GM18508 (cell line): ENCODE results near the gene KNDC1.
"Not testable (repeated sequence)": the region's sequence is repeated elsewhere in the genome, so short reads cannot be mapped to it uniquely, and the experiment has no call there.

Source experiments
- ATAC-seq: cut with Tn5 transposase; IDR thresholded peaks from one replicate; pipeline ENCODE4 v1.9.1; 2021; ENCODE audit warnings: moderate number of reproducible peaks; ENCODE audit not compliant: insufficient read depth, unreplicated experiment

The KNDC1 gene

DNA sequence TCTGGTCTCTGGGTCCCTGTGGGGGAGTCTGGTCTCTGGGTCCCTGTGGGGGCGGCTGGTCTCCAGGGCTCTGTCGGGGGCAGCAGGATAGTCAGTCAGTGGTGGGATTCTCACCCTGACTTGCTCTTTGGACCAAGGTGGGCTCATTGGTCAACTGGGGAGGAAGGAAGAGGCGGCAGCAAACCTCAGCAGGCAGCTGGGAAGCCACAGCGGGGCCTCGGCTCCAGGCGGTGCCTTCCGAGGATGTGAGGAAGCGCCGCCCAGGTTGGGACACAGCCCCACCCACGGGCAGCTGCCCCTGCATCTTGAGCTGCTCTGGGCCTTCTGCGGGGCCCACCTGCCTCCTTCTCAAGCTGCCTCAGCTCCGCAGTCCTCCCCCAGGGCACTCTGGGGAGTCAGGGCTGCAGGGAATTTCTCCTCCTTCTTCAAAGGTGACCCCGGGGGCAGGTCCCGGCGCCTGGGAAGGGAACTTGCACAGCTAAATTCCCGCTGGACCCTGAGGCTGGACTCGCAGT lies 20.4 kb upstream of the KNDC1 start:
- no peak for ATAC-seq

DNA sequence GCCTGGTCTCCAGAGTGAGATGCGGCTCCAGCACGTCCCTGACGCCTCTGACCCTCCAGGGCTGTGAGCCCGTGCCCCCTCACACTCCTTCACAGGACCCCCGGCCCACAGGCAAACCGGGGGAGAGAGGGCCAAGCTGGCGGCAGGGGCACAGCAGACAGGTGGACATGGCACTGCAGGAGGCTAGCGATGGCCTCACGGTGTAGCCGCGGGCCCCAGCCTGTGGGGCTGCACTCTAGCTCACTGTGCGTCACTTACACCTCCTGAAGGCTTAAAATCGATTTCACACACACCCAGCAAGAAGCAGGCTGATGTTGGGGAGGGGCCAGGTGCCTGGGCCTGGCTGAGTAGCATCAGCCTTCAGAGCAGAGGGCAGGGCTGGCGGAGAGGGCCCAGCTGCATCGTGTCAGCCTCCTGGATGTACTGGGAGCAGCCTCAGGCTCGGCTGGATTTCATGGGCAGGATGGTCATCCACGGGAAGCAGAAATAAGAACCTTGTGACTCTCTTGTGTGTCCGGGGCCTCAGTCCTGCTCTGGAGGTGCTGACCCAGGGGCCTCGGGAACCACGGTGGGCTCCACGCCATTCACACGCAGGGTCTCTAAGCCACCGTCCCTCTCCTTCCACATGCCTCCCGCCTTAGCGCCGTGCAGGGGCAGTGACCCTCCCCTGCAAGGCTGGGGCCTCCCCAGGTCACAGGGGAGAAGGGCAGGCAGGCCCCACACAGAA lies 19.4 kb upstream of the KNDC1 start:
- ATAC-seq = no peak

DNA sequence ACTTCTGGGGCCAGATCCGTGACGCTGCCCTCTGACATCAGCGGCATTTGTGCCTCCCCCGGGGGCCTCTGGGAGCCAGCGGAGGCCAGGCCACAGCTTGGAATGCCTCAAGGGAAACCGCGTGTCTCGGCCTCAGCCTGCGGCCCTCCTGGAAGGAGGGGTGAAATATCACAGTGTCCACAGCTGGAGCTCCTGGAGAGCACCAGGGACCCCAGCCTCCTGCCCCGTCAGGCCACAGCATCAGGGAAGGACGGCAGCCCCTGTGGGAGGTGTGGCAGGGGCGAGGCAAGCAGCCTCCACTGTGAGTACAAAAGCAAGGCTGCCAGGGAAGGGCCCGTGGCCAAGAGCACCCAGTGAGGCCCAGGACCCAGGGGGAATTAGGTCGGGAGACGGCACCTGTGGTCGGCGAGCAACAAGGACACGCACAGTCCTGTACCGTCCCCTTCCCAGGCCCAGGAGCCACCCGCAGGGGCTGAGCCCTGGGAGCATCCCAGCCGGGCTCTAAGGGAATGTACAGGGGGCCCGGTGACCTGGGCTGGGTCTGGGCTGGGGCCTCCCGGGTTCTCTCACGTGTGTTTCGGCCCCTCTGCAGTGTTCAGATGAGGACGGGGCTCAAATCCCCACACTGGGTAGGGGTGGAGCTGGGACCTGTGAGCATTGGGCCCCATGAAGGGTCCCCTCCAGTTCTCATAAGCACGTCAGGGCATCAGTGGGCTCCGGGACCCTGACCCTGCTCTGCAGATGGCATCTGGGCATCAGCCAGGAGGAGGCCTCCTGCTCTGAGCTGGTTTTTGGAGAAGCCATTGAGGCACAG lies 18.7 kb upstream of the KNDC1 start:
- ATAC-seq = no peak

DNA sequence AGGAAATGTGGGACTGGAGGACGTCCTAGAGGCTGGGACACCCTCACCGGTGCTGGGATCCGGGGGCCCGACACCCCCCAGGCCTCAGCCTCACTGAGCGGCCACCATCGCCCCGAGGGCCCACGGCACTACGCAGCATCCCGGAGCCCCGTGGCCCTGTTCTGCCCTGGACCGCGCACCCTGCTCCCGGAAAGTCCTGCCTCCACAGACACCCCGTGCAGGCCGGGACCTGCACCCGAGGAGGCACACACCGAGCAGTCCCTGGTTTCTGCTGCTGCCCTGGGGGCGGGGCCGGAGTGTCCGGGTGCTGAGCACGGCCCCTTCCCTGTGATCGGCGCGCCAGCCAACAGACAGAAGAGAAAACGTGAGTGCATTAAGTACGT lies 18.1 kb upstream of the KNDC1 start:
- ATAC-seq = no peak

DNA sequence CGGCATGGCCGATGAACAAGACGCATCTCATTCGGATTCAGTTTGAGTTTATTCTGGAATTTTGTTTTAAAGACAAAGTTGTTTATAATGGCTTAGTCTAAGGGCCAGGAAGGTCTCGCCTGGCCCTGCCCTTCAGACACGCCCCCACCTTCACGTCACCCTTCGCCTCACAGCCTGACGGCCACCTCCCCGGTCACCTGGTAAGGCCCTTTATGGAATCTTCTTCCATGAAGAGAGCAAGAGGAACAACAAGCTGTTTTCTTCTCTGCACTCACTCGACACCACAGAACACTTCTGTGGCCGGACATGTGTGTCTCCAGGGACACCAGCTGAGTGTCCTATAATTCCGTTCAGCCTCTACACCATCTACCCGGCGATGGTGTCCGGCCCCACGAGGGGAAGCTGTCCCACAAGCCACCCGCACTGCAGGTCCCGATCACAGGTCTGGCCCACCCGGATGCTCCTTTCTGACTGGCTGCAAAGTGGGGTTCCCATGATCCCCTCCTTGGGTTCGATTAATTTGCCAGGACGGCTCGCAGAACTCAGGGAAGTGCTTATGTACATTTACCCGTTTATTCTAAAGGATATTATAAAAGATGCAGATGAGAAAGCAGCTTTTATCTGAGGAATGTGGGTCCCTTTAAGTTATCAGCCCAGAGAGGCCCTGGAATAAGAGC lies 17.4 kb upstream of the KNDC1 start:
- ATAC-seq = no peak

DNA sequence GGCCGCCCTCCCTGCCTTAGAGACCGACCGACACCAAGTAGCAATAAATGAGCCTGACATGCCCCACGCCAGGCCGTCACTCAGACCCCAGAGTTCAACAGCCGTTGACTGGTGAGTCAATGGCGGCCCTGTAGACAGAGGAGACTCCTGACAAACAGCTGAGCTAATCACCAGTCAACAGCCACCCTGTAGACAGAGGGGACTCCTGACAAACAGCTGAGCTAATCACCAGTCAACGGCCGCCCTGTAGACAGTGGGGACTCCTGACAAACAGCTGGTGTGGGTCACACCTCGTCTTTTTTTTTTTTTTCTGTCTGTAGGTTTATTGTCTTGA lies 16.9 kb upstream of the KNDC1 start:
- no peak for ATAC-seq

DNA sequence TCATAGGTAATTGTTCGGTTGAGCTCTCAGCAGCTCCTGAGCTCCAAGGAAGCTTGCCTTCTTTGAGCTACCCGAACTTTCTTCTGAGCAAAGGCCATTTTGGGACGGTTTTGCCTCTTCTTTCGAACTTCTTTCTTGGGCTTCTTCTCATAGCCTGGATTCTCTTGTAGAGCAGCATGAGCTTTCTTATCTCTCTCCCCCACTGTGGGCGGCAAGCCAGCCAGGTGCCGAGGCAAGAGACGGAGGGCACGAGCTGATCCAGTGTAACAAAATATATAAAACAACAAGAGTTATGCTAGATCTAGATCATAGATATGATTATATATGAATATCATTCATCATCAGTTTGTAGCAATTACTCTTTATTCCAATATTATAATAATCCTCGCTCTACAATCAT lies 16.5 kb upstream of the KNDC1 start:
- ATAC-seq = no peak

DNA sequence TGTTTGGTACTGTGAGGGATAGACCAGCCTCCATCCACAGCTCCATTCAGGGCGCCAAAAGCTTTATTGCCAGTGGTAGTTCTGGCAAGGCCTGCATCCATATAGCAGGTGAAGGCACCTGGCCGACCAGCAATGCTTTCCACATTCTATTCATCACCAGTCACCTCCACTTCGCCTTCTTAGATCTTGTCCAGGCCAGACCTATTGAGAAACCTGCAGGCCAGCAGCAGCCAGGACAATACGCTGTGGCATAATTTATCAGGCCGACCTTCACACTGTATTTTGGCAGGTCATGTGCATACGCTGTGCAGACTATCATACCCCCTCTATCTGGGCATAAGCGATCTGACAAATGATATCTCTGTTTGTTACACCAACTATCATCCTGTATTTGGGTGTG lies 15.2 kb upstream of the KNDC1 start:
- no peak for ATAC-seq

DNA sequence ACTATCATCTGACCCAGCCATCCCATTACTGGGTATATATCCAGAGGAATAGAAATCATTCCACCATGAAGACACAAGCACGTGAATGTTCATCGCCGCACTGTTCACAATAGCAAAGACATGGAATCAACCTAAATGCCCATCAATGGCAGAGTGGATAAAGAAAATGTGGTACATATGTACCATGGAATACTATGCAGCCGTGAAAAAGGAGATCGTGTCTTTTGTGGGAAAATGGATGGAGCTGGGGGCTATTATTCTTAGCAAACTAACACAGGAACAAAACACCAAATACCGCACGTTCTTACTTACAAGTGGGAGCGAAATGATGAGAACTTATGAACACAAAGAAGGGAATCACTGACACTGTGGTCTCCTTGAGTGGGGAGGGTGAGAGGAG lies 9.8 kb upstream of the KNDC1 start:
- no peak for ATAC-seq

DNA sequence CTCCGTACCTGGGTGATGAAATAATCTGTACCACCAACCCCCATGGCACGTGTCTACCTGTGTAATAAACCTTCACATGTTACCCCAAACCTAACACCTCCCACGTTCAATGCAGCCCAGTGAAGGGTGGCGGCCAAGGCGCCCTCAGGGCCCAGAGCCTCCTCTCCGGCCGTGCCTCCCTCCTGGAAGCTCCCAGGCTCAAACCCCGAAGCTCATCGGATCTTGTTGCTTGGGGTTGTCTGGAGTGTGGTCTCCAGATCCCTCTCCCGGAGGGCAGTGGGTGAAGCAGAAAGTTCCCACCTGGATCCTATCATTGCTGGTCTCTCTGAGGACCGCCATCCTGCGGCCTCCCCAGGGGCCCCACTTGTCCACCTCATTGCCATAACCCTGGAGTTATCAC lies 9.4 kb upstream of the KNDC1 start:
- ATAC-seq = no peak

DNA sequence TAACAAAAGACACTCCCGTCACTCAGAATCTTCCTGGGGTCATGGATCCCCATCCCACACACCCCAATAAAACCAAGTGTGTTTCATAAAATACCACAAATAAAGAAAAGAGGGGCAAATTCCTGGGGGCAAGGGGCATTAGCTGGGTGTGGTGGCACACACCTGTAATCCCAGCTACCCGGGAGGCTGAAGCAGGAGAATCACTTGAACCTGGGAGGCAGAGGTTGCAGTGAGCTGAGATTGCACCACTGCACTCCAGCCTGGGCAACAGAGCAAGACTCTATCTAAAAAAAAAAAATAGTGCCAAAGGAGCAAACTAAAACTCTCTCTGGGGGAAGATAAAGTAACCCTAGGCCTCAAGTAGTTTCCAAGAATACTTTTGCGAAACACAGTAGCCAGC lies 8.9 kb upstream of the KNDC1 start:
- not testable (repeated sequence) for ATAC-seq

DNA sequence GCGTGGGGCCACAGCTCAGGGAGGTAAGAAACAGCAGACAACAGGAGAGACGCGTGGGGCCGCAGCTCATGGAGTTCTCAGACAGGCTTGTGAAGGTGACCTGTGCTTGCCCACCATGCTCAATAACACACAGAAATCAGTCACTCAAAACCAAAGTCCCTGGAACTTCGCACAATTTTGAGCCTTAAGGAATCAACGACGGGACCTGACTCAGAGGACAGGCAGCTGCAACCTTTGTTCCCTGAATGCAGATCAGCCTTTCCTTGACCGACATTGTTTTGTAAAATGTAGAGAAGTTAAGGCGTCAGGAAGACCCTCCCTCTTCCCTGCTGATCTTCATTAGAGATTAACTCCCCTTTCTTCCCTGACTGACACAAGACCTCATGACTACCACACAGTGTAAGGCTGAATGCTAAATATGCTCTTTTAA lies 8.5 kb upstream of the KNDC1 start:
- ATAC-seq = no peak

DNA sequence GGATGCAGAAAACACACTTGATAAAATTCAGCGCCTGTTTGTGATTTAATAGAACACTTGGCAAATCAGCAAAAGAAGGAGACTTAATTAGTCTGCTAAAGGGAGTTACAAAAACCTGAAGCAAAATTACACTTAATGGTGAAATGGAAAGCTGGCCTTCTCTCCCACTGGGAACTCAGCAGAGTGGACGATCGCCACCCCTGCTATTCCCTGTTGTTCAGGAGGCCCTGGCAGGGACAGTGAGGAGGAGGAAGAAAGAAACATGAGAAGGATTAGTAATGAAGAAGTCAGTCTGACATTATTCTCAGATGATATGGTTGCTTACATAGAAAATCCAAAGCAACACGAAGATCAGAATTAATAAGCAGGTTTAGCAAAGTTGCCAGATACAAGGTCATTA lies 5.6 kb upstream of the KNDC1 start:
- ATAC-seq = no peak

DNA sequence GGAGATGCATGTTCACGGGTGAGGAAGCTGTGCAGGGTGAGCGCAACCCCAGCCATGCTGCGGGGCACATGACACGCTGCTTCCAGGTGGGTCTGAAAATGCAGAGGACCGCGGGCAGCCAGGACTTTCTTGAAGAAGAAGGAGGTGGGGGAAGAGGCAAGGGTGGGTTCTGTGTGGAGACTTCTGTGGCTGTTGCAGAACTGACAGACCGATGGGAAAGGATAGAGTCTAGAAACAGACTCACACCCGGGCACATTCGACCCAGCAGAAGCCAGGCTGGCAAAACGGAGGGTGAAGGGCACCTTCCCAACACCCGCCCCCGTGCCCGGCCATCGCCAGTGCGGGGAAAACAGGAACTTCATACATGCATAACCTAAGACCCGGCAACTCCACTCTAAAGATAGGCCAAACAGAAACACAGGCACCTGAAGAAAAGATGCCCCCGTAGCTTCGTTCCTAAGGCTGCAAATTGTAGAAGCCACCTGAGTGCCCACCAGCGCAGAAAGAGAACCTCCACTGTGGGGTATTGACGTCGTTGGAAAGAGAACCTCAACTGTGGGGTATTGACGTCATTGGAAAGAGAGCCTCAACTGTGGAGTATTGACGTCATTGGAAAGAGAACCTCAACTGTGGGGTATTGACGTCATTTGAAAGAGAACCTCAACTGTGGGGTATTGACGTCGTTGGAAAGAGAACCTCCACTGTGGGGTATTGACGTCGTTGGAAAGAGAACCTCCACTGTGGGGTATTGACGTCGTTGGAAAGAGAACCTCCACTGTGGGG lies 4.8 kb upstream of the KNDC1 start:
- no peak for ATAC-seq

DNA sequence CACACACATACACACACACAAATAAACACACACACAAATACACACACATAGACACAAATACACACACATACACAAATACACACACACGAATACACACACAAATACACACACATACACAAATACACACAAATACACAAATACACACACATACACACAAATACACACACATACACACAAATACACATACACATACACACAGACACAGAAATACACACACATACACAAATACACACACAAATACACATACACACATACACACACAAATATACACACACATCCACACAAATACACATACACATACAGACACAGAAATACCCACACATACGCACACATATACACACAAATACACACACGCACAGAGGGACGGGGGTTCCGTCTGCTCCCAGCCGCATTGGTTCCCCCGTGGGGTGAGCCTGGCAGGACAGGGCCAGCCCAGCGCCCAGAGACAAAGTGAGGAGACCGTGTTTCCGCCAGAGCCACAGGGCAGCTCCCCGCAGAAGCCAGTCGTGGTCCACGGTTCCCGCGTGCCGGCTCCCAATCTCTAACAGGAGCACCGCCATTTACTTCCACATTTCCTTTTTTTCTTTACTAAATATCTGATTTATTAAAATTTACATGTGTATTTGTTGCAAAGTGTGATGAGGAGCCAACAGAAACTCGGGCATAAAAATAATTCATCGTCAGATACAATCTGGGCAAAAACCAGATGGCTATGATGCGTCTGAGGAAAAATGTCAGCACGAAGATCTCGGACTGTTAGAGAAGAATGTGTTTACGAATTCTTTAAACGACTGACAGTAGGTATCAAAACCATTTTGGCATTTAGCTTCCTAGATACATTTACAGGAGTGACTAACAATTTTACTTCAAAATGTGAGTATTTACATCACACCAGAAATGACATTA lies 3.1 kb upstream of the KNDC1 start:
- ATAC-seq = no peak

DNA sequence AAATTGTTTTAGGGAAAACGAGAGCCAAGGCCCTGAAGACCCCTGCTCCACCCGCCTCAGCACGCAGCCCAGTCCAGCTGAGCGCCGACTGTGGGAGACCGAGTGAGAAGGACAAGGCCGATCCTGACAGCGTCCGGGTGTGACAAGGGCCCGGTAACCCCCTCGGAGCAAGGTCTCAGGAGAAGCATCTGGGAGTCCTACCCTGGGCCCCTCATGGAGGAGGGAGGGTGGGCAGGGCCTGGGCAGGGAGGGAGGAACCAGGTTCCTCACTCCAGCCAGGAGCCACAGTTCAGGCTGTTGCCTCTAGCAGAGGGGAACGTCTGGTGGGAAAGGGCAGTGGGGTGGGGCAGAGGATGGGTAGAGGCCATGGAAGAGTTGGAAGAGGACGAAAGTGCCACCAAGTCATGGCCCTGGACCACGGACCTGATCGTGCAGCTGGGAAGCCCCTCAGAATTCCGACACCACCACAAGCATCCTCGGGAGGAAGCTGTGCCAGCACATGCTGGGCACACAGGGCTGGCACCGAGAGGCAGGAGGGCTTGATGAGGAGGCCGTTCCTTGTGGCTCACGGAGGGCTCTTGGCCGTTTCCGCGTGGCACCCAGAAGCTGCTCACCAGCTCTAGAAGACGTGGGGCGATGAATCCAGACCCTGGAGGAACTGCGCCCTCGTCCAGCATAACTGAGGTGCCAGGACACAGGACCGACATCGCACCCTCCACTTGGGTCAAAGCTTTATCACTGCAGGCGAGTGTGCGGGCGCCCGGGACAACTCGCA lies 2.2 kb upstream of the KNDC1 start:
- ATAC-seq = no peak

DNA sequence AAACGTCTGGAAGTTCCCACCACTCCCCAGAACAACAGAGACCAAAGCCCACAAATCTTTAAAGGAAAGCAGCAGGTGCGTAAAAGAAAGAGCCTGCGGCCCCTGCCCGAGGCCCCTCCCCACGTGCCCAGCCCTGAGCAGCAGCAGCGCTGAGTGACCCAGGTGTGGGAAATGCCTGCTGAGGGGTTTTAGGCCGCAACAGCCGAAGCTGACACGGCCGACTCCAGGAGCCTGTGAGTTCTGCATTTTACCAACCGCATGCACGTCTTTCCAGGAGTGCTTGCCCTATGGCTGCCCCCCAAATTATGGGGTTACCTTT lies 1.6 kb upstream of the KNDC1 start:
- ATAC-seq = no peak

DNA sequence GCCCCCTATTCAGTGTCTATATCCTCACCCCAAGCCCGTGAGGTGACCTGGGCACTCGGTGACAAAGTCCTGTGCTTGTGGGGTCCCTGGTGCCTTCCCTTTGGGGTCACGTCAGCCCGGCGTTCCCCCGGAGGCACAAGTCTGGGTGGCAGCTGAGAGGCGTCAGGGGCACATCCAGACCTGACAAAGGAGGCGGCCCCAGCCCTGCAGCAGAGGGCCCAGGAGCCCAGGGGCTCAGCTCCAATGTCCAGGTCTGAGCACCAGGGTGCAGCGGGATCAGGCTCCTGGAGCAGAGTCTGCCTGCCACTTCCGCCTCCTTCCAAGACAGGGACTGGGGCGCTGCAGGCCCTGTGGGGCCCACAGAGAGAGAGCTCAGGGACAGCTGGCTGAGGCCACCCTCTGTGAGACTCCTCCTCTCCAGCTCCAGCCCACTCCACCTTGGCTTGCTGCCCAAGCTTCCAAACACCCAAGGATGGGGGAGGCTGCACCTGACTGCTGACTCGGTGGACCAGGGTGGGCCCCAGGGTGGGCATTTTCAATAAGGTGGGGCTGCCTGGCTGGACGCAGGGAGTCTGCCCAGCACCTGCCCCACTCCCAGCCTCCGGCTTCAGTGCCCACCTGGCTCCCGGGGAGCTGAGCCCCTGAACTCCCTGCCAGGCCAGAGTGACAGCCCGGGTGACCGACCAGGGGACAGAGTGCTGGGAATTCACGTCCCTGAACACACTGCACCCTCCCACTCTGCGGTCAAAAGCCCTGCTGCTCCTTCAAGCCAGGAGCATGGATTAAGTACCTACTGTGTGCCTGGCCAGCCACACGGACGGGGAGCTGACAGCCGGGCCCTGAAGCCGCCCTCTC lies 1.0 kb upstream of the KNDC1 start:
- no peak for ATAC-seq
